Panc1 (cell line): ENCODE data around the gene OTULINL. TPM values are rescaled to one million over a fixed set of nuclear protein-coding genes. Genes with fewer than 3 reads are reported as not detected.

Experiments
- ATAC-seq: fragments of 200-7000 bp; cut with Tn5 transposase; 2 replicates; pipeline ENCODE4 v1.9.1; 2020; ENCODE audit warnings: mild to moderate bottlenecking, moderate library complexity
- BruUV-seq: library from RNA; stranded (reverse); fragments of 400-500 nt; replicated peaks from 2 replicates; lab custom pipeline; 2021; lab: Mats Ljungman, UMichigan
- CTCF ChIA-PET: fragments of 300-600 bp; sonication (Branson Sonifier 250); formaldehyde crosslinking; loops from one replicate; lab custom pipeline; 2022; ENCODE audit warnings: antibody characterized with exemption; lab: Charles Lee
- POLR2A ChIA-PET: fragments of 300-600 bp; sonication (Branson Sonifier 250); formaldehyde crosslinking; loops from one replicate; lab custom pipeline; 2022; ENCODE audit warnings: antibody characterized with exemption; lab: Charles Lee
- DNase-seq: peaks from one replicate; pipeline ENCODE4 v3.0.0-alpha.2; 2010; ENCODE audit warnings: low read depth, low spot score
- H3K27ac ChIP-seq: 2 replicates; pipeline ENCODE4 v1.5.1; 2011; ENCODE audit warnings: mild to moderate bottlenecking, low read length, inconsistent platforms
- H3K27me3 ChIP-seq: fragments of 200-500 bp; sonication (Bioruptor generic); 2 replicates; pipeline ENCODE4 v1.6.0; 2014; ENCODE audit warnings: low read length, inconsistent platforms; ENCODE audit not compliant: control insufficient read depth, insufficient read depth
- H3K36me3 ChIP-seq: fragments of 200-500 bp; sonication (Bioruptor generic); 2 replicates; pipeline ENCODE4 v1.5.1; 2014; ENCODE audit warnings: inconsistent platforms, mild to moderate bottlenecking, low read length, moderate library complexity; ENCODE audit not compliant: control insufficient read depth, insufficient read depth
- H3K4me1 ChIP-seq: 2 replicates; pipeline ENCODE4 v1.5.1; 2011; ENCODE audit warnings: inconsistent platforms, mild to moderate bottlenecking, low read length, moderate library complexity; ENCODE audit not compliant: control insufficient read depth, insufficient read depth
- H3K4me3 ChIP-seq, 2 experiments: 2 replicates each; pipeline ENCODE4 v1.5.1; 2011 to 2012; ENCODE audit warnings: low read depth in 2 of 2, low read length in 2 of 2, mild to moderate bottlenecking in 2 of 2, inconsistent platforms in 1 of 2, moderate library complexity in 1 of 2
- H3K9me3 ChIP-seq: fragments of 200-500 bp; sonication (Bioruptor generic); 2 replicates; pipeline ENCODE4 v1.5.1; 2014; ENCODE audit warnings: low read depth, mild to moderate bottlenecking, inconsistent platforms, low read length, moderate library complexity; ENCODE audit not compliant: control insufficient read depth, insufficient read depth
- CTCF ChIP-seq: fragments of 450-650 bp; IDR thresholded peaks from 2 replicates; pipeline ENCODE4 v1.5.1; 2017; ENCODE audit warnings: mild to moderate bottlenecking
- POLR2AphosphoS5 ChIP-seq: IDR thresholded peaks from 2 replicates; pipeline ENCODE4 v1.6.1; 2012; ENCODE audit warnings: mild to moderate bottlenecking, low read depth, low read length, moderate library complexity
- REST ChIP-seq, 2 experiments: IDR thresholded peaks; 2 replicates each; pipeline ENCODE4 v1.6.1; 2011 to 2012; ENCODE audit warnings: low read depth in 2 of 2, control low read depth in 1 of 2, low read length in 1 of 2, mild to moderate bottlenecking in 1 of 2, moderate library complexity in 1 of 2; ENCODE audit not compliant: insufficient read depth in 1 of 2
- SIN3A ChIP-seq: IDR thresholded peaks from 2 replicates; pipeline ENCODE4 v1.6.1; 2012; ENCODE audit warnings: low read depth, mild to moderate bottlenecking, low read length, moderate library complexity, borderline replicate concordance; ENCODE audit not compliant: insufficient read depth
- TCF7L2 ChIP-seq: IDR thresholded peaks from 2 replicates; pipeline ENCODE4 v1.6.1; 2011; ENCODE audit warnings: mild to moderate bottlenecking, low read depth, low read length, inconsistent platforms
- in situ Hi-C: cut with HindIII; loops from 2 replicates; pipeline ENCODE4 v1.10.0; 2016; ENCODE audit warnings: low sequenced_read_pairs, low pct_unique_long_range_greater_than_20kb
- intact Hi-C: fragments of 100-400 bp; cut with micrococcal nuclease; formaldehyde crosslinking; loops from one replicate; pipeline ENCODE4 v1.10.0; 2022; ENCODE audit not compliant: unreplicated experiment
- total RNA-seq: library from RNA; stranded (reverse); gene quantifications from one replicate; pipeline ENCODE4 v1.2.1, GENCODE V29; 2021; ENCODE audit not compliant: unreplicated experiment

Gene OTULINL
- total RNA-seq, 1 experiment from 2014 or later, result 1.8 TPM

- H3K36me3 ChIP-seq, result no peaks in the 10 kb centered on the region
- TF ChIP-seq REST (IDR thresholded peaks at IDR 0.05; ENCODE audit: insufficient read depth in 1 of 2, low read depth in 2 of 2, low read length in 1 of 2), result no peak
- no peak for TF ChIP-seq POLR2AphosphoS5
- no peak for TF ChIP-seq SIN3A
- no peak for TF ChIP-seq CTCF
- TF ChIP-seq TCF7L2, result no peak
- no peaks in the 10 kb centered on the region for H3K9me3 ChIP-seq
- no peak for DNase-seq
- ATAC-seq, result no peak
- peaks cover 4% of the 10 kb centered on the region; the same call in 1 of the 2 replicates for H3K27me3 ChIP-seq
- ChIA-PET POLR2A (no interaction called here), CTCF (interaction anchor here (0.8 kb wide), 1 partner anchor 18 kb away, joined by 3 read pairs; no protein-coding TSS in a partner anchor)
- no peak overlapping the region for H3K27ac ChIP-seq
- in situ Hi-C loops, result no loop called here
- no peaks in the 10 kb centered on the region for H3K4me1 ChIP-seq
- intact Hi-C loops, result no loop called here
- H3K4me3 ChIP-seq, result no peak overlapping the region
- BruUV-seq, result no TSS peak
These were observed 49.1 kb downstream of the OTULINL start for GRCh38 chr5:14630671-14631070.

DNA sequence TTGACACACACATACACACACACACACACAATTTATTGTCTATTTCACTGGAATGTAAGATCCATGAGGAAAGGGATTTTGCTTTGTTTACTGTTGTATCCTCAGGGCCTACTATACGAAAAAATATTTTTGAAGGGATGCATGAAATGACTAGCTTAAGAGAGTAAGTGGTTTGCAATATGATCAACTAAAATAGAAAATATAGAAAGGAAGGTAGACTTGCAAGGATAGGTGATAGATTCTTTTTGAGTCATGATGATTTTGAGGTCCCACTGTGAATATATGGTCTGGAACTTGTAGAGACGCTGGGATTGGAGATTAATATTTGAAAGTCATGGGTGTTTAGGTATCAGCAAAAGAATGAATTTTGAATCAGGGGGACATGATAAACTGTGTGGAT, 54.1 kb downstream of the OTULINL start:
- peaks cover 5% of the 10 kb centered on the region for H3K27me3 ChIP-seq
- no peak overlapping the region for H3K4me3 ChIP-seq
- in situ Hi-C loops (no loop called here), intact Hi-C loops (no loop called here)
- no TSS peak for BruUV-seq
- H3K9me3 ChIP-seq, result no peaks in the 10 kb centered on the region
- H3K36me3 ChIP-seq, result no peaks in the 10 kb centered on the region
- POLR2A ChIA-PET, result no interaction called here
- no peaks in the 10 kb centered on the region for H3K4me1 ChIP-seq
- ATAC-seq (no peak), DNase-seq (no peak)
- H3K27ac ChIP-seq, result no peak overlapping the region
- no peak for TF ChIP-seq CTCF
- no peak for TF ChIP-seq POLR2AphosphoS5
- no peak for TF ChIP-seq TCF7L2
- no peak for TF ChIP-seq SIN3A
- no peak for TF ChIP-seq REST (IDR thresholded peaks at IDR 0.05; ENCODE audit: insufficient read depth in 1 of 2, low read depth in 2 of 2, low read length in 1 of 2)
- CTCF ChIA-PET, result no interaction called here
